Measurements from ENCODE around the gene FAP. TPM values are rescaled to one million over a fixed set of nuclear protein-coding genes. Genes with fewer than 3 reads are reported as not detected.

The FAP gene
- total and polyA plus RNA-seq, 2 experiments from 2014 or later = 38.1 to 67.8 TPM

GRCh38 chr2:162127422-162127821 is 115.8 kb downstream of the FAP start:
- Histone ChIP-seq H3K79me2 (no peaks in the 10 kb centered on the region), H4K20me1 (ENCODE audit: insufficient read depth, poor library complexity, severe bottlenecking) (no peaks in the 10 kb centered on the region), H2AFZ (no peak overlapping the region), H3K9me2 (replicated peaks; ENCODE audit: insufficient read depth) (no peaks in the 10 kb centered on the region), H3K27me3 (no peaks in the 10 kb centered on the region), H3K4me2 (no peak overlapping the region), H3K9me3 (ENCODE audit: low read depth) (no peaks in the 10 kb centered on the region), H3K4me3 (no peak overlapping the region), H3K4me1 (ENCODE audit: insufficient read depth) (no peaks in the 10 kb centered on the region), H3K36me3 (replicated peaks; ENCODE audit: insufficient read depth, low read depth) (no peaks in the 10 kb centered on the region), H3K27ac (no peak overlapping the region)
- 72% methylated on average over 2 of the region's 2 CpGs for WGBS (ENCODE audit: low lambda C conversion rate, missing lambda C conversion rate)
- DNase-seq (ENCODE audit: low spot score) = no peak
- no peak for TF ChIP-seq EZH2phosphoT487 (IDR thresholded peaks at IDR 0.05; ENCODE audit: low read depth, severe bottlenecking, unreplicated experiment)
- no peak for TF ChIP-seq EZH2 (IDR thresholded peaks at IDR 0.05; ENCODE audit: borderline replicate concordance)
- TF ChIP-seq CTCF (IDR thresholded peaks at IDR 0.05; ENCODE audit: poor library complexity) = no peak

- no peak overlapping the region for H3K4me3 ChIP-seq
- 93% methylated on average over 2 of the region's 2 CpGs for WGBS (ENCODE audit: low lambda C conversion rate, missing lambda C conversion rate)
- H3K9me2 ChIP-seq (replicated peaks; ENCODE audit: insufficient read depth) = no peaks in the 10 kb centered on the region
- H3K27me3 ChIP-seq = no peaks in the 10 kb centered on the region
- H3K27ac ChIP-seq = no peak overlapping the region
- H3K4me2 ChIP-seq = no peak overlapping the region
- no peaks in the 10 kb centered on the region for H3K79me2 ChIP-seq
- H3K36me3 ChIP-seq (replicated peaks; ENCODE audit: insufficient read depth, low read depth) = no peaks in the 10 kb centered on the region
- no peak overlapping the region for H2AFZ ChIP-seq
- no peak for DNase-seq (ENCODE audit: low spot score)
- TF ChIP-seq EZH2 (IDR thresholded peaks at IDR 0.05; ENCODE audit: borderline replicate concordance) (no peak), CTCF (IDR thresholded peaks at IDR 0.05; ENCODE audit: poor library complexity) (no peak), EZH2phosphoT487 (IDR thresholded peaks at IDR 0.05; ENCODE audit: low read depth, severe bottlenecking, unreplicated experiment) (no peak)
- H4K20me1 ChIP-seq (ENCODE audit: insufficient read depth, poor library complexity, severe bottlenecking) = no peaks in the 10 kb centered on the region
- H3K4me1 ChIP-seq (ENCODE audit: insufficient read depth) = no peaks in the 10 kb centered on the region
- no peaks in the 10 kb centered on the region for H3K9me3 ChIP-seq (ENCODE audit: low read depth)
Observed at GRCh38 chr2:162126527-162126926, 116.7 kb downstream of the FAP start.

GRCh38 chr2:162126111-162126519 is 117.1 kb downstream of the FAP start:
- Histone ChIP-seq H3K9me2 (replicated peaks; ENCODE audit: insufficient read depth) (no peaks in the 10 kb centered on the region), H2AFZ (no peak overlapping the region), H3K4me2 (no peak overlapping the region), H4K20me1 (ENCODE audit: insufficient read depth, poor library complexity, severe bottlenecking) (no peaks in the 10 kb centered on the region), H3K27me3 (no peaks in the 10 kb centered on the region), H3K4me1 (ENCODE audit: insufficient read depth) (no peaks in the 10 kb centered on the region), H3K36me3 (replicated peaks; ENCODE audit: insufficient read depth, low read depth) (no peaks in the 10 kb centered on the region), H3K79me2 (no peaks in the 10 kb centered on the region), H3K9me3 (ENCODE audit: low read depth) (no peaks in the 10 kb centered on the region), H3K27ac (no peak overlapping the region), H3K4me3 (no peak overlapping the region)
- WGBS (ENCODE audit: low lambda C conversion rate, missing lambda C conversion rate) = 88% methylated on average over 1 of the region's 1 CpG
- no peak for TF ChIP-seq CTCF (IDR thresholded peaks at IDR 0.05; ENCODE audit: poor library complexity)
- no peak for DNase-seq (ENCODE audit: low spot score)

GRCh38 chr2:162125138-162125537 is 118.1 kb downstream of the FAP start:
- no peaks in the 10 kb centered on the region for H3K27me3 ChIP-seq
- H4K20me1 ChIP-seq (ENCODE audit: insufficient read depth, poor library complexity, severe bottlenecking) = no peaks in the 10 kb centered on the region
- no peaks in the 10 kb centered on the region for H3K36me3 ChIP-seq (replicated peaks; ENCODE audit: insufficient read depth, low read depth)
- H3K4me3 ChIP-seq = no peak overlapping the region
- DNase-seq (ENCODE audit: low spot score) = no peak
- WGBS (ENCODE audit: low lambda C conversion rate, missing lambda C conversion rate) = 73% methylated on average over 2 of the region's 2 CpGs
- no peaks in the 10 kb centered on the region for H3K9me3 ChIP-seq (ENCODE audit: low read depth)
- H2AFZ ChIP-seq = no peak overlapping the region
- no peak overlapping the region for H3K4me2 ChIP-seq
- H3K4me1 ChIP-seq (ENCODE audit: insufficient read depth) = no peaks in the 10 kb centered on the region
- TF ChIP-seq EZH2phosphoT487 (IDR thresholded peaks at IDR 0.05; ENCODE audit: low read depth, severe bottlenecking, unreplicated experiment) (no peak), CTCF (IDR thresholded peaks at IDR 0.05; ENCODE audit: poor library complexity) (no peak), EZH2 (IDR thresholded peaks at IDR 0.05; ENCODE audit: borderline replicate concordance) (no peak)
- no peaks in the 10 kb centered on the region for H3K9me2 ChIP-seq (replicated peaks; ENCODE audit: insufficient read depth)
- no peaks in the 10 kb centered on the region for H3K79me2 ChIP-seq
- no peak overlapping the region for H3K27ac ChIP-seq

Measured in hepatocyte (in vitro differentiated cells).